Muscle of back (tissue), 11 donors: Measurements from ENCODE around the gene UGCG. TPM values are rescaled to one million over a fixed set of nuclear protein-coding genes. Genes with fewer than 3 reads are reported as not detected.
"Not testable (repeated sequence)": the region's sequence is repeated elsewhere in the genome, so short reads cannot be mapped to it uniquely, and the experiment has no call there.

ENCODE experiments used
- DNase-seq, 3 donors: peaks; one replicate each; pipeline versions ENCODE4 v3.0.0 to v3.0.0-alpha.2; 2013
- polyA plus RNA-seq, 10 donors: library from polyadenylated mRNA; unstranded; fragments of 120-200 nt; gene quantifications; one replicate each; pipeline ENCODE4 v1.2.1, GENCODE V29; 2013; ENCODE audit not compliant: insufficient read length in 10 of 10

Gene UGCG
- polyA plus RNA-seq, 10 donors: 22.2 to 43.2 (median 29.7) TPM

- no peak for DNase-seq
These were observed 20.6 kb downstream of the UGCG start for GRCh38 chr9:111917201-111917600.

- DNase-seq: no peak
These were observed 21.4 kb downstream of the UGCG start for GRCh38 chr9:111917980-111918379.

GRCh38 chr9:111919875-111920274 lies 23.3 kb downstream of the UGCG start:
- no peak for DNase-seq

GRCh38 chr9:111920531-111920930 lies 23.9 kb downstream of the UGCG start:
- no peak for DNase-seq

- no peak for DNase-seq
These were observed 25.9 kb downstream of the UGCG start for GRCh38 chr9:111922324-111923013.

GRCh38 chr9:111924281-111924680 lies 27.7 kb downstream of the UGCG start:
- DNase-seq: no peak

- no peak for DNase-seq
These were observed 28.6 kb downstream of the UGCG start for GRCh38 chr9:111925017-111925770.

- no peak for DNase-seq
These were observed 29.2 kb downstream of the UGCG start for GRCh38 chr9:111925784-111926183.

GRCh38 chr9:111926421-111926875 lies 29.8 kb downstream of the UGCG start:
- DNase-seq: peak; percentile 51 to 78 (median 73)

- DNase-seq: no peak
These were observed 31.7 kb downstream of the UGCG start for GRCh38 chr9:111928359-111928720.

- DNase-seq: no peak
These were observed 38.1 kb downstream of the UGCG start for GRCh38 chr9:111934747-111935146.

- DNase-seq: no peak
These were observed 39.8 kb downstream of the UGCG start for GRCh38 chr9:111936391-111936790.

- DNase-seq: no peak
These were observed 40.7 kb downstream of the UGCG start for GRCh38 chr9:111937301-111937700.

- DNase-seq: no peak
These were observed 41.3 kb downstream of the UGCG start for GRCh38 chr9:111937781-111938426.

- no peak for DNase-seq
These were observed 41.8 kb downstream of the UGCG start for GRCh38 chr9:111938427-111938800.

GRCh38 chr9:111939322-111939721 lies 42.7 kb downstream of the UGCG start:
- no peak for DNase-seq

GRCh38 chr9:111940697-111941096 lies 44.1 kb downstream of the UGCG start:
- no peak for DNase-seq

- no peak for DNase-seq
These were observed 46.6 kb downstream of the UGCG start for GRCh38 chr9:111943200-111943599.

- no peak for DNase-seq
These were observed 47.1 kb downstream of the UGCG start for GRCh38 chr9:111943746-111944145.

GRCh38 chr9:111944241-111944866 lies 47.7 kb downstream of the UGCG start:
- DNase-seq: no peak

- DNase-seq: peak; percentile 29 to 68 (median 65)
These were observed 48.6 kb downstream of the UGCG start for GRCh38 chr9:111945216-111945615.

- not testable (repeated sequence) for DNase-seq
These were observed 51.5 kb downstream of the UGCG start for GRCh38 chr9:111948109-111948508.
